Fibroblast of lung (primary cell): ENCODE measurements around the gene VEGFA.

ENCODE experiments used
- CTCF ChIP-seq, 2 donors: IDR thresholded peaks in 1 of 2; conservative IDR thresholded peaks in 1 of 2; 1 replicate in 1 of 2; 2 replicates in 1 of 2; pipeline ENCODE4 v1.5.1; 2011 to 2012; ENCODE audit warnings: low read length in 2 of 2, control low read depth in 1 of 2, inconsistent platforms in 1 of 2, low read depth in 1 of 2, mild to moderate bottlenecking in 1 of 2
- EZH2 ChIP-seq: IDR thresholded peaks from 2 replicates; pipeline ENCODE4 v1.5.1; 2012; ENCODE audit warnings: low read length, control low read depth, mild to moderate bottlenecking; ENCODE audit errors: missing control alignments

- no peak for TF ChIP-seq EZH2
- no peak for TF ChIP-seq CTCF (conservative IDR thresholded peaks at IDR 0.05 in 1 of 2, IDR thresholded peaks at IDR 0.05 in 1 of 2; ENCODE audit: low read depth in 1 of 2, low read length in 2 of 2)
These were observed 29.6 kb upstream of the VEGFA start for GRCh38 chr6:43740321-43740960.
